Measurements from ENCODE around the gene DNAH8.

Gene DNAH8

DNA sequence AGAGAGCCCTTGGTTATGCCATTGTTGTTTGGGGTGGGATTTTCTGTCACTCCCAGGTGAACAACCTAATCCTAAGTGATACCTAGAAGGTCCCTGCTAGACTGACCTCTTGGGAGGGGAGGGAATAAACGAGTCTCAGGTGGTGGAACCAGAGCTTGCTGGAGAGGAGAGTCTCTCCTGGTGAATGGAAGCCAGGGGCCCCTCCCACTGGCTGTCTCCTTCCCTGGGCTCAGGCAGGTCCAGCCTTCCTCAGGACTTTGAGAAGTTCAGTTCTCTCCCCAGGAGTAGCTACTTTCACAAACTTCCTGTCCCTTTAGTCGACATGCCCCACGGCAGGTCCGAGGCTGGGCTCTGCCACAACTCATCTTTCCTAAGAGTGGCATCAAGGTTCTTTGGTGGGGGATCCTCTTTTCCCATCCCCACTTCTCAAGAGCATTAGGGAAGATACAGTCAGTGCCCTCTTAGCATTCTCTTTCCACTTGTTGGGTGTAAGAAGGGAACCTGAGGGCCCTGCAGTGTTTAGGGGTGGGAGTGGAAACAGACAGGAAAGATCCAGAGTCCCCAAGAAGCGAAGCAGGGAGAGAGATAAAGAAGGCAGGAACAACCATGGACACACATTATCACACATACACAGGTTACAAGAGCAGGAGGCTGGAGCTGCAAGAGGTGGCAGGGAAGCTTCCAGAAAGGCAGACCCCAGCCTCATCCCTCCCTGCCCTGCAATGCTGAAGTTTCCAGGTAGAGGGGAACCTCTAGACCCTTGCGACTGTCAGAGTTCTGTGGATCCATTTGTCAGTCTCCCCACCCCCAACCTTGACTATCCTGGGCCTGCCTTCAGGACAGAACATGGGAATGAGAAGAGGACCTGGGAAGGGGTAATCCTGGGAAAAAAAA, 332.6 kb downstream of the DNAH8 start:
- in situ Hi-C loops (cut with HindIII; ENCODE audit: low pct_unique_long_range_greater_than_20kb, low sequenced_read_pairs): no loop called here
- DNase-seq (ENCODE audit: low read depth in 1 of 2, low spot score in 1 of 2): no peak
- TF ChIP-seq JUND (IDR thresholded peaks at IDR 0.05; ENCODE audit: low read depth): no peak

DNA sequence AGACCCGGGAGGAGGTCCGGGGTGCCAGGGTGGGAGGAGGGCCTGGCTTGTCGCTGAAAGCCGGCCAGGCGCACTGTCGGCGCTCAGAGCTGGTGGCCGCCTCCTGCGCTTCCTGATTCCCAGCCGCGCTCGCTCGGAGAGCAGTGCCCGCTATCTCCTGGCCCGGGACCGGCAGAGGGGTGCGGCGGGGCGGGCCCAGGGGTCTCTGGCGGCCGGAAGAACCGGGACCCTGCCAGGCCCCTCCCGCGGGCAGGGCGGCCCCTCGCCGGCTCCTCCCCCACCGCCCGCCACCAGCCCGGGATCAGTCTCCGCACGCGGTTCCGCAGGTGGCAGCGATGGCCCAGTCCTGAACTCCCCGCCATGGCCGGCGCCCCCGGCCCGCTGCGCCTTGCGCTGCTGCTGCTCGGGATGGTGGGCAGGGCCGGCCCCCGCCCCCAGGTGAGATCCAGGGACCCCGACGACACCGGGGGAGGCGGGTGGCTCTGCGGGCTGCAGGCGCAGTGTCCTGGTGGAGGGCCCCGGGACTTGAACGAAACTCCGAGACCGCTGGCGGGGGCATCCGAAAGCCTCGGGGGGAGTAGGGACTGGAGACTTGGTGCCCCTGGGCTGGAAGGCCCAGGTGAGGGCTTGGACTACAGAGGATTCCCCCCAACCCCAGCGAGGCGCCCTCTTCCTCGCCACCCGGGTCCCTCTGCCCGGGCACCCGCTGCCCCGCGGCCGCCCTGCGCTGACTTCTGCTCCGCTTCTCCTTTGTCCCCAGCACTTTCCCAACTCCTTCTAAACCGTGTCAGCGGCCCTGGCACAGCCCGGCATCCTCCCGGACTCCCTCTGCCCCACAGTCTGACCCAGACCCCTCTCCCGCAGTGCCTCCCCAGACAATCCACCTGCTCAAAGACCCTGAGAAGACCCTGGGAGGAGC, 333.6 kb downstream of the DNAH8 start, which contains the start of gene GLP1R:
GLP1R (plus strand) TSS at position 301 of the 919 bp plus-strand sequence; CDS start at position 361, 60 bp downstream.
- in situ Hi-C loops (cut with HindIII; ENCODE audit: low pct_unique_long_range_greater_than_20kb, low sequenced_read_pairs): no loop called here
- no peak for TF ChIP-seq JUND (IDR thresholded peaks at IDR 0.05; ENCODE audit: low read depth)
- DNase-seq (ENCODE audit: low read depth in 1 of 2, low spot score in 1 of 2): no peak

DNA sequence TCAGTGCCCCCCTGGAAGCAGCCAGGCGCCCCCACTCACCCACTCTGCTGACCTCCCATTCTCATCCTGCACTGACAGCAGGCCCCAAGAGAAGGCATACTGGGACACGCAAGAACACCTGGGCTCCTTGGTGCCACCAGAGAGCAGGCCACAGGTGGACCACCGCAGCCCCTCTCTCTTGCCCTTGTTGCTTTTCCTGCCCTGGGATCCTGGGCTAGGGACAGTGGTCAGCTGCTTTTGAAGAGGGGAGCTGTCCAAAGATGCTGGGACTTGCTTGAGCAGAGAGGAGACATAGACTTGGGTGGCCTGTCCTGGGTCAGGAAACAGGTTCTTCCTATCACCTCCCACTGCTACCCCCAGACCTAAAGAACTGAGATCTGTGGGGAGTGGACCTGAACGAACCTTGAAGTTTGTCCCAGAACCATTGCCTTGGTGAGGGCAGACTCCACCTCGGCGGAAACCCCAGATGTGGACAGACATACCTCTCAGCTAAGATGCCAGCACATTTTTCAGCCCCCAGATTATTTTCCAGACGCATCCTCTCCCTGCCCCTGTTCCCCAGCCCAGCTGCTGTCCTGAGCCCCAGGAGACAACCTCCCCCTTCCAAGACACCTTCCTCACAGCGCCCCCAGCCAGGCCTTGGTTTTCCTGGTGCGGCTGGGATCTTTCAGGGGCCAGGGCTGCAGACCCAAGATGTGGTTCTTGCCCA, 334.6 kb downstream of the DNAH8 start:
- in situ Hi-C loops (cut with HindIII; ENCODE audit: low pct_unique_long_range_greater_than_20kb, low sequenced_read_pairs): no loop called here
- no peak for TF ChIP-seq JUND (IDR thresholded peaks at IDR 0.05; ENCODE audit: low read depth)
- DNase-seq (ENCODE audit: low read depth in 1 of 2, low spot score in 1 of 2): no peak

DNA sequence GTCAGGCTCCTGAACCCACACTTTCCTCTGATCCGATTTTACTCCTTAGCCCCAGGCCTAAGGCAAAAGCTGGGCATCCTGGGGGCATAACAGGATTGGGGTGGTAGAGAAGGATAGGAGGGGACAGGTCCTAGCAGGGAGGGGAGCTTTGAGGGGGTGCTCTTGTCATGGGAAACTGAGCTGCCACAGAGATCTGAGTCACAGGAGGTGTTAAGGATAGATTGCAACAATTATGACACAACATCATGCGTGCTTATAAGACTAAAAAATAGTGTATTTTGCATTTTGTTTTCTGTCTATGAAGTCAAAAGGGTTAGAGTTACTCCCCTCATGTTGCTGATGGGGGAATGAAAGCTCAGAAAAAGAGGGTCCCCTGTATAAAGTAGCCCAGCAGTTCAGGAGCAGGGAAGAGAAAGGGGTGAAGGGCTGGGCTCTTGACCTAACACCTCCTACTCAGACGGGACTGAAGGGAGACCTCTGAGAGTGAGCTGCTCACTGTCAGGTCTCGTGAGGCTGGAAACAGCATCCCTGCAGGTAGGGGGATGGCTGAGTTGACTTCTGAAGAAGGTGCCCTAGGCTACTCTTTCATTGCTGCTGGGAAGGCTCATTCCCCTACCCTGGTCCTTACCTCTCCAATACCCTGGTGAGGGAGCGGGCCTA, 335.5 kb downstream of the DNAH8 start:
- in situ Hi-C loops (cut with HindIII; ENCODE audit: low pct_unique_long_range_greater_than_20kb, low sequenced_read_pairs): no loop called here
- TF ChIP-seq JUND (IDR thresholded peaks at IDR 0.05; ENCODE audit: low read depth): no peak
- no peak for DNase-seq (ENCODE audit: low read depth in 1 of 2, low spot score in 1 of 2)

DNA sequence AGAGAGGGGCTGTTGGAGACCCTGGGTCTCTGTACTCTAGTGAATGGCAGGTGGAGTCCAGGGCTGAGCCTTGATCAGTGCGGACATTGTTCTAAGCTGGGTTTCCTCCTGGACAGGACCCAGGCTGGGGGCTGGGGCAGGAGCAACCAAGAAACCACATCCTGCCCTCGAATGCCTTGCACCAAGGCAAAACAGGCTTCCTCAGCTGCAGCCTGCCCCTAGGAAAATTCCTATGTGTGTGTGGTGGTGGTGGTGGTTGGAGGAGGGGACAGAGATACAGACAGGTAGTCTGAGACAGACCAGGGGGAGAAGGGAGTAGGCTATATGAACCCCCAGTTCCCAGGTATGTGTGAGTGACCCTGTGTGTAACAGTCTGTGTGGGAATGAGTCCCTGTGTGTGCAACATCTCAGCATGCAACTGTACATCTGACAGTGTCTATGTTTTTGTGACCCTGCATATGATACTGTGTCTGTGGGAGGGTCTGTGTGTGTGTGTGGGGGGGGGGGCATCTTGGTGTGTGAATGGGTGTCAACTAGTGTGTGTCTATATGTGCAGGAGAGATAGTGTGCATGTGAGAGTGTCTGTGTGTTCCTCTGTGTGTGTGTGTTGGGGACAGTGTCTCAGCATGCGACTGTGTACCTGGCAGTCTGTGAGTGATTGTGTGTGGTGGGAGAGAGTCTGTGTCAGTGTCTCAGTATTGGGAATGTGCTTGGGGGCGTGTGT, 336.4 kb downstream of the DNAH8 start:
- no peak for TF ChIP-seq JUND (IDR thresholded peaks at IDR 0.05; ENCODE audit: low read depth)
- in situ Hi-C loops (cut with HindIII; ENCODE audit: low pct_unique_long_range_greater_than_20kb, low sequenced_read_pairs): no loop called here
- DNase-seq (ENCODE audit: low read depth in 1 of 2, low spot score in 1 of 2): no peak

DNA sequence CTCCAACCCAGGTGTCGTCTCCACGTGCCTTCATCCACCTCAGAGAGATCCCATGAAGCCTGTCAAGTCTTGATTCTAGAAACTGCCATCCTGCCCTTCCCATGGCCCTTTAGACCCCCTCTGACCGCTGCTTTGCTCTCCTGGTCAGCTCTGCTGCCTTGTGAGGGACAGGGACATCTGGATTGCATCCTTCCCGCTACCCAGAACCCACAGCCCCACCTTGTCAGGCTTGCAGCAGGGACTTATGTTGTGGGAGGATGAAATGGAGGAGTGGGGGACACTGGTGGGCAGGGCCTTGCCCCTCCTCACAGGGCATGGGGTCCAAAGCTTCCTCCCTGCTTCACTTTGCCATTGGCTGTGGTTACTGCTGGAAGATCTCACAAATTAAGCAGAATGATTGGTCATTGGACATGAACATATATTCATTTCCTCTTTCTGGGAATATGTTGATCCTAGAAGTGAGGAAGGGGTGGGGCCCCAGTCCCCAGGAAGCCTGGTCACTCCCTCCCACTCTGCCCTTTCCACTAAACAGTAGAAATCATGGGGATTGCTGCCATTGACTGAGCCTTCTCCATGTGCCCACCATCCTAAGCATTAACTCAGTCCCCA, 338.0 kb downstream of the DNAH8 start:
- TF ChIP-seq JUND (IDR thresholded peaks at IDR 0.05; ENCODE audit: low read depth): no peak
- DNase-seq (ENCODE audit: low read depth in 1 of 2, low spot score in 1 of 2): no peak
- in situ Hi-C loops (cut with HindIII; ENCODE audit: low pct_unique_long_range_greater_than_20kb, low sequenced_read_pairs): no loop called here

DNA sequence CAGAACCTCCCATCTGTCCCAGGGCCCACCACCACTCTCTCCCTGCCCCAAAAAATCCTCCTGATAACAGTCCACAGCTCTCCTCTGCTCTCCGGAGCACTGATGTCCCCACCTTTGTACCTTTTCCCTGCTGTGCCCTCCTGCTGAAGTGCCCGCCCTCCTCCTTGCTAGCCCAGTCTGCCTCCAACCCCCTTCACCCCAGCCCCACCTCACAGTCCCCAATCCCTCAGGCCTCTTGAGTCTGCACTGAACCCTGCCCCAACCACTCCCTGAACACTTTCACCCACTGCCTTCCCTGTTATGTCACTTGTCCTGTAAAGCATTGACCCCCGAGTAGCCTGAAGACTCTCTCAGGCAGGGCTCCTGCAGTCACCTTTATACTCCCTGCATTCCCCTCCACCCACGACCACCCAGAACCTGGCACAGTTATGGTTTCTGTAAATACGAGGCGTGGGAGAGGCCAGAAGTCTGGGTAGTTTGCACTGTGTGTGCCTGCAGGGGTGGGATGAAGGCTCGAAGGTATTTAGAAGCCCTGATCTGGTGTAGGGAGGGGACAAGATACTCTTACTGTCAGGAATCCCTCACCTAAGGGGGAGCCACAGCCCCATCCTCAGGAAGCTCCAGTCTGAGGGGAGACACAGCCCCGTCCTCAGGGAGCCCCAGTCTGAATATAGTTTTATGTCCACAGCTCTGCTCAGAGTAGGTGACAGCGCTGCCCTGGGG, 338.9 kb downstream of the DNAH8 start:
- no peak for DNase-seq (ENCODE audit: low read depth in 1 of 2, low spot score in 1 of 2)
- in situ Hi-C loops (cut with HindIII; ENCODE audit: low pct_unique_long_range_greater_than_20kb, low sequenced_read_pairs): no loop called here
- TF ChIP-seq JUND (IDR thresholded peaks at IDR 0.05; ENCODE audit: low read depth): no peak

DNA sequence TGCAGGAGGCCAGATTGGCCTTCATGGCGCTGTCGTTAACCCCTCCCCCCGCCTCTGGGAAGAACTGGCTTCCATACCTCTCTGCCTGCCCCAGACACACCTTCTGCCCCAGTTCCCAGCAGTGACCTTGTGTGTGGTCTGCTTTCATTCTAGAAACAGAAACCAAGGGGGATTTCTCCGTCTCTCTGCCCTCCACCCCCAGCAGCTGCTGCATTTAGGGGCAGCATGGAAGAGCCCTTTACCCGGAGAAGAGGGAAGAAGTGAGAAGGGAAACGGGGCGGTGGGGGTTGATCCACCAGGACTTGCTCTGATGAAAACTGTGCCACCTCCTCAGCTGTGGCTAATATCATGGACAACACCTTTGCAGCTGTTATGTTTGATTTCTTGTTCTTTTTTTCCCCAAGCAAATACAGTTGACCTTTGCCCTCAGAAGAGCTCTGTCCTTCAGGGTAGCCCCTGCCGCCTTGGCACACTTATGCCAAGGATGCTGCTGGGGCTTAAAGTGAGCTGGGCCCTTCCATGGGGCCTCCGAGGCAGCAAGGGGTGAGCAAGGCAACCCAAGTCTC, 339.5 kb downstream of the DNAH8 start:
- TF ChIP-seq JUND (IDR thresholded peaks at IDR 0.05; ENCODE audit: low read depth): no peak
- DNase-seq (ENCODE audit: low read depth in 1 of 2, low spot score in 1 of 2): no peak
- in situ Hi-C loops (cut with HindIII; ENCODE audit: low pct_unique_long_range_greater_than_20kb, low sequenced_read_pairs): no loop called here

DNA sequence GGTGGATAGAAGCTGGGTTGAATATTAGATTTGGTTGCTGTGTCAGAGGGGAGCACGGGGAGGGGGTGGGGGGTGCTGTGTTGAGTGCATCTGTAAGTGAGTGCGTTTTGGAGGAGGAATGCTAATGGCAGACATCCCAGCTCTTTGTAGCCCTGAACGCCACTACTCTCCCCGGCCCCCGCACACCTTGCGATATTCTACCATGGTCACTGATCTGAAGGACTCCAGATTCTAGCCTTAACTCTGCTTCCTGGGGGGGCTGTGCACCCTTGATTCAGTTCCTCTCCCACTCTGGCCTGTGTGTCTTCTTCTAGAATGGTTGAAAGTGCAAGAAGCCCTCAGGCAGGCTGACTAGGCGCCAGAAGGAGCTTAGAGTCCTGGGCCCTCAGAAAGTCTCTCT, 340.6 kb downstream of the DNAH8 start:
- no peak for DNase-seq (ENCODE audit: low read depth in 1 of 2, low spot score in 1 of 2)
- in situ Hi-C loops (cut with HindIII; ENCODE audit: low pct_unique_long_range_greater_than_20kb, low sequenced_read_pairs): no loop called here
- TF ChIP-seq JUND (IDR thresholded peaks at IDR 0.05; ENCODE audit: low read depth): no peak

DNA sequence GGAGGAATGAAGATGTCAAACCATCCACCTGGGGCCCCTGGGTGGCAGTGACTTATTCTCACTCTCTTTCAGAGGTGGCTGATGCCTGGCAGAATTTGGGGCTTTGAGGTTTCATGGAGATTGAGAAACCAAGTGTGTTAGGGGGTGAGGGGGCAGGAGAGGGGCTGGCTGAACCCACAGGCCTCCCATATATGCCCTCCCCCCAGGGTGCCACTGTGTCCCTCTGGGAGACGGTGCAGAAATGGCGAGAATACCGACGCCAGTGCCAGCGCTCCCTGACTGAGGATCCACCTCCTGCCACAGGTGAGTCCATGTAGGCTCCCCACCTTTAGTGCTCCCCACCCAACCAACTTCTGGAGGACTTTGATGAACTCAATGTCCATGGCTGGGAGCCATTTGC, 341.1 kb downstream of the DNAH8 start:
- no peak for TF ChIP-seq JUND (IDR thresholded peaks at IDR 0.05; ENCODE audit: low read depth)
- DNase-seq (ENCODE audit: low read depth in 1 of 2, low spot score in 1 of 2): no peak
- in situ Hi-C loops (cut with HindIII; ENCODE audit: low pct_unique_long_range_greater_than_20kb, low sequenced_read_pairs): no loop called here
